Liver (tissue), 9 donors: ENCODE results near the gene TMPRSS13. TPM values are rescaled to one million over a fixed set of nuclear protein-coding genes. Genes with fewer than 3 reads are reported as not detected.
"Not testable (repeated sequence)": the region's sequence is repeated elsewhere in the genome, so short reads cannot be mapped to it uniquely, and the experiment has no call there.

Experiments
- DNase-seq: peaks from one replicate; pipeline ENCODE4 v3.0.0-alpha.2; 2017; ENCODE audit warnings: low spot score
- H3K27ac ChIP-seq, 2 donors: one replicate each; pipeline ENCODE4 v1.7.0; 2013; ENCODE audit warnings: inconsistent platforms in 2 of 2, low read length in 2 of 2, control low read depth in 1 of 2, low read depth in 1 of 2, mild to moderate bottlenecking in 1 of 2
- H3K27me3 ChIP-seq, 4 donors: one replicate each; pipeline versions ENCODE4 v1.6.1 to v1.7.0; 2013; ENCODE audit warnings: low read length in 3 of 4, inconsistent platforms in 1 of 4, mild to moderate bottlenecking in 1 of 4, moderate library complexity in 1 of 4; ENCODE audit not compliant: control insufficient read depth in 4 of 4, insufficient read depth in 4 of 4
- H3K36me3 ChIP-seq, 4 donors: one replicate each; pipeline versions ENCODE4 v1.6.1 to v1.7.0; 2013; ENCODE audit warnings: low read length in 3 of 4, mild to moderate bottlenecking in 3 of 4, low read depth in 1 of 4, moderate library complexity in 1 of 4; ENCODE audit not compliant: control insufficient read depth in 4 of 4, insufficient read depth in 3 of 4
- H3K4me1 ChIP-seq, 4 donors: one replicate each; pipeline versions ENCODE4 v1.6.1 to v1.7.0; 2013; ENCODE audit warnings: low read length in 3 of 4, mild to moderate bottlenecking in 3 of 4, moderate library complexity in 1 of 4; ENCODE audit not compliant: control insufficient read depth in 4 of 4, insufficient read depth in 4 of 4
- H3K4me3 ChIP-seq, 3 donors: one replicate each; pipeline versions ENCODE4 v1.6.1 to v1.7.0; 2013; ENCODE audit warnings: low read length in 3 of 3, control low read depth in 1 of 3, low read depth in 1 of 3, mild to moderate bottlenecking in 1 of 3
- H3K9ac ChIP-seq, 2 donors: one replicate each; pipeline ENCODE4 v1.7.0; 2013; ENCODE audit warnings: low read length in 2 of 2, mild to moderate bottlenecking in 2 of 2, moderate library complexity in 2 of 2, control low read depth in 1 of 2, low read depth in 1 of 2
- H3K9me3 ChIP-seq, 4 donors: one replicate each; pipeline versions ENCODE4 v1.6.1 to v1.7.0; 2013; ENCODE audit warnings: low read length in 3 of 4; ENCODE audit not compliant: control insufficient read depth in 4 of 4
- EGR1 ChIP-seq, 2 donors: IDR thresholded peaks; 2 replicates each; pipeline ENCODE4 v1.6.1; 2016 to 2018; ENCODE audit warnings: antibody characterized with exemption in 2 of 2, low read depth in 2 of 2
- FOXA1 ChIP-seq: IDR thresholded peaks from 2 replicates; pipeline ENCODE4 v1.6.1; 2016; ENCODE audit warnings: antibody characterized with exemption
- FOXA2 ChIP-seq: IDR thresholded peaks from 2 replicates; pipeline ENCODE4 v1.6.1; 2016; ENCODE audit warnings: antibody characterized with exemption
- GABPA ChIP-seq, 2 donors: IDR thresholded peaks in 1 of 2; conservative IDR thresholded peaks in 1 of 2; 2 replicates each; pipeline ENCODE4 v1.6.1; 2016; ENCODE audit warnings: antibody characterized with exemption in 2 of 2, mild to moderate bottlenecking in 1 of 2, moderate library complexity in 1 of 2
- HNF4A ChIP-seq, 2 donors: conservative IDR thresholded peaks; 2 replicates each; pipeline ENCODE4 v1.6.1; 2016; ENCODE audit warnings: antibody characterized with exemption in 2 of 2, mild to moderate bottlenecking in 2 of 2
- HNF4G ChIP-seq: IDR thresholded peaks from 2 replicates; pipeline ENCODE4 v1.6.1; 2016; ENCODE audit warnings: antibody characterized with exemption
- JUND ChIP-seq, 2 donors: IDR thresholded peaks; 2 replicates each; pipeline ENCODE4 v1.6.1; 2016; ENCODE audit warnings: antibody characterized with exemption in 2 of 2
- MAX ChIP-seq: IDR thresholded peaks from 2 replicates; pipeline ENCODE4 v1.6.1; 2016; ENCODE audit warnings: antibody characterized with exemption
- NR2F2 ChIP-seq: IDR thresholded peaks from 2 replicates; pipeline ENCODE4 v1.6.1; 2016; ENCODE audit warnings: antibody characterized with exemption
- RAD21 ChIP-seq, 2 donors: IDR thresholded peaks; 2 replicates each; pipeline ENCODE4 v1.6.1; 2016; ENCODE audit warnings: antibody characterized with exemption in 2 of 2, mild to moderate bottlenecking in 2 of 2
- REST ChIP-seq: IDR thresholded peaks from 2 replicates; pipeline ENCODE4 v1.6.1; 2016; ENCODE audit warnings: antibody characterized with exemption, mild to moderate bottlenecking
- RXRA ChIP-seq, 2 donors: IDR thresholded peaks; 2 replicates each; pipeline ENCODE4 v1.6.1; 2017 to 2018; ENCODE audit warnings: antibody characterized with exemption in 2 of 2, mild to moderate bottlenecking in 1 of 2
- SP1 ChIP-seq: IDR thresholded peaks from 2 replicates; pipeline ENCODE4 v1.6.1; 2018; ENCODE audit warnings: antibody characterized with exemption, mild to moderate bottlenecking
- TAF1 ChIP-seq: conservative IDR thresholded peaks from 2 replicates; pipeline ENCODE4 v1.6.1; 2016; ENCODE audit warnings: antibody characterized with exemption, mild to moderate bottlenecking
- YY1 ChIP-seq: IDR thresholded peaks from 2 replicates; pipeline ENCODE4 v1.6.1; 2016; ENCODE audit warnings: antibody characterized with exemption, mild to moderate bottlenecking
- ZBTB33 ChIP-seq: IDR thresholded peaks from 2 replicates; pipeline ENCODE4 v1.6.1; 2016; ENCODE audit warnings: antibody characterized with exemption
- WGBS: extraction: QIAGEN DNeasy Blood & Tissue Kit; methylation state at CpG from one replicate; pipeline ENCODE4 v1.1.7; 2013; 5-methylcytosine and 5-hydroxymethylcytosine counted together
- polyA plus RNA-seq, 2 donors: library from polyadenylated mRNA; stranded (reverse) in 1 of 2; unstranded in 1 of 2; fragments of 200-250 nt in 1 of 2; fragments of >200 nt in 1 of 2; fragmentation: Nextera tagmentation in 1 of 2; extraction: Ambion mirVana in 1 of 2; gene quantifications; one replicate each; pipeline versions ENCODE4 v1.2.1 to v1.2.3, GENCODE V29; 2013 to 2015
- total RNA-seq, 2 donors: library from RNA; depleted of rRNA; stranded (reverse); fragments of >200 nt; gene quantifications; one replicate each; pipeline ENCODE4 v1.2.3, GENCODE V29; 2014
- donor health status: healthy.
- donor health status: healthy.
- donor health status: healthy.
- donor health status: healthy.
- donor health status: healthy.

TMPRSS13 gene
- total and polyA plus RNA-seq, 4 donors: 0.11 to 0.93 (median 0.24) TPM

- TF ChIP-seq REST (no peak), SP1 (no peak), NR2F2 (no peak), HNF4G (no peak), TAF1 (no peak)
Measured at GRCh38 chr11:117949062-117949461, 19.9 kb upstream of the TMPRSS13 start (continued).

GRCh38 chr11:117948466-117948865 lies 19.3 kb upstream of the TMPRSS13 start:
- not testable (repeated sequence) for H3K27me3 ChIP-seq, H3K4me1 ChIP-seq, H3K9me3 ChIP-seq, H3K9ac ChIP-seq, DNase-seq, H3K36me3 ChIP-seq, H3K27ac ChIP-seq, H3K4me3 ChIP-seq
- 86% methylated on average over 11 of the region's 11 CpGs for WGBS

- not testable (repeated sequence) for H3K9ac ChIP-seq, DNase-seq, H3K9me3 ChIP-seq, H3K36me3 ChIP-seq, H3K27me3 ChIP-seq, H3K4me1 ChIP-seq, H3K27ac ChIP-seq, H3K4me3 ChIP-seq
- 79% methylated on average over 10 of the region's 10 CpGs for WGBS
Measured at GRCh38 chr11:117947751-117948150, 18.5 kb upstream of the TMPRSS13 start.

GRCh38 chr11:117946842-117947526 lies 17.8 kb upstream of the TMPRSS13 start:
- no peaks in the 10 kb centered on the region for H3K27me3 ChIP-seq
- H3K4me3 ChIP-seq: no peak overlapping the region
- H3K4me1 ChIP-seq: no peaks in the 10 kb centered on the region
- H3K9me3 ChIP-seq: no peaks in the 10 kb centered on the region
- WGBS: 44% methylated on average over 7 of the region's 7 CpGs
- H3K27ac ChIP-seq: no peak overlapping the region
- peak; percentile 88 for DNase-seq
- no peaks in the 10 kb centered on the region for H3K36me3 ChIP-seq
- no peak overlapping the region for H3K9ac ChIP-seq
- no peak for TF ChIP-seq REST
- TF ChIP-seq SP1: no peak
- TF ChIP-seq MAX: no peak
- TF ChIP-seq ZBTB33: no peak
- TF ChIP-seq HNF4A (conservative IDR thresholded peaks at IDR 0.05): no peak
- TF ChIP-seq RXRA (IDR thresholded peaks at IDR 0.05): no peak
- no peak for TF ChIP-seq FOXA2
- TF ChIP-seq FOXA1: no peak
- peak; percentile 96 to 97 for TF ChIP-seq RAD21 (IDR thresholded peaks at IDR 0.05)
- no peak for TF ChIP-seq YY1
- no peak for TF ChIP-seq NR2F2
- TF ChIP-seq TAF1: no peak
- no peak for TF ChIP-seq GABPA (IDR thresholded peaks at IDR 0.05 in 1 of 2, conservative IDR thresholded peaks at IDR 0.05 in 1 of 2)
- TF ChIP-seq EGR1 (IDR thresholded peaks at IDR 0.05; ENCODE audit: low read depth in 2 of 2): no peak
- peak; percentile 58 to 81 for TF ChIP-seq JUND (IDR thresholded peaks at IDR 0.05)
